Cardiac fibroblast (primary cell): ENCODE results near the gene KCNMA1.

Experiments
- DNase-seq, 2 donors: peaks; one replicate each; pipeline versions ENCODE4 v3.0.0 to v3.0.0-alpha.2; 2010; ENCODE audit warnings: low read depth in 2 of 2
- H3K4me3 ChIP-seq, 2 donors: replicated peaks in 1 of 2; 1 replicate in 1 of 2; 2 replicates in 1 of 2; pipeline ENCODE4 v1.5.1; 2011; ENCODE audit warnings: low read depth in 2 of 2, low read length in 2 of 2, mild to moderate bottlenecking in 2 of 2, moderate library complexity in 1 of 2
- CTCF ChIP-seq: IDR thresholded peaks from one replicate; pipeline ENCODE4 v1.5.1; 2011; ENCODE audit warnings: low read depth, mild to moderate bottlenecking, low read length, inconsistent platforms

Gene KCNMA1

GRCh38 chr10:77542710-77543259 is 94.8 kb downstream of the KCNMA1 start:
- TF ChIP-seq CTCF, result no peak
- H3K4me3 ChIP-seq, result no peak overlapping the region
- no peak for DNase-seq

- no peak for DNase-seq
- no peak overlapping the region for H3K4me3 ChIP-seq
- no peak for TF ChIP-seq CTCF
Measured at GRCh38 chr10:77541944-77542343, 95.7 kb downstream of the KCNMA1 start.

- TF ChIP-seq CTCF, result no peak
- DNase-seq, result no peak
- H3K4me3 ChIP-seq, result no peak overlapping the region
Measured at GRCh38 chr10:77541247-77541646, 96.4 kb downstream of the KCNMA1 start.

GRCh38 chr10:77539147-77539935 is 98.3 kb downstream of the KCNMA1 start:
- TF ChIP-seq CTCF, result no peak
- H3K4me3 ChIP-seq, result no peak overlapping the region
- no peak for DNase-seq

- no peak for TF ChIP-seq CTCF
- no peak overlapping the region for H3K4me3 ChIP-seq
- DNase-seq, result peak in 1 of 2 donors; percentile 34
Measured at GRCh38 chr10:77537720-77538373, 99.8 kb downstream of the KCNMA1 start.

GRCh38 chr10:77537071-77537470 is 100.5 kb downstream of the KCNMA1 start:
- no peak for TF ChIP-seq CTCF
- DNase-seq, result no peak
- no peak overlapping the region for H3K4me3 ChIP-seq
